Stimulated activated naive CD8-positive, alpha-beta T cell treated with anti-CD3 and anti-CD28 coated beads, Interleukin-15, Interleukin-2, amounts not matched to agents 100 ng/mL and 50 ng/mL, for 24 hours (primary cell): ENCODE results near the gene TBC1D4.
"Not testable (repeated sequence)": the region's sequence is repeated elsewhere in the genome, so short reads cannot be mapped to it uniquely, and the experiment has no call there.

Source experiments
- H3K27ac Mint-ChIP-seq: one replicate; pipeline ENCODE4 v1.8.0; 2021; ENCODE audit warnings: mild to moderate bottlenecking, mixed read lengths
- H3K27me3 Mint-ChIP-seq: one replicate; pipeline ENCODE4 v1.8.0; 2021; ENCODE audit warnings: mixed read lengths
- H3K36me3 Mint-ChIP-seq: one replicate; pipeline ENCODE4 v1.8.0; 2021; ENCODE audit warnings: low read depth, mixed read lengths
- H3K4me1 Mint-ChIP-seq: one replicate; pipeline ENCODE4 v1.8.0; 2021; ENCODE audit warnings: low read depth, mixed read lengths
- H3K4me3 Mint-ChIP-seq: one replicate; pipeline ENCODE4 v1.8.0; 2021; ENCODE audit warnings: mild to moderate bottlenecking, mixed read lengths
- H3K9me3 Mint-ChIP-seq: one replicate; pipeline ENCODE4 v1.8.0; 2021; ENCODE audit warnings: mixed read lengths

TBC1D4 gene

GRCh38 chr13:75312884-75313520 lies 169.0 kb downstream of the TBC1D4 start:
- peak overlapping the region; percentile 93 for H3K27ac Mint-ChIP-seq
- no peaks in the 10 kb centered on the region for H3K27me3 Mint-ChIP-seq
- peaks cover 50% of the 10 kb centered on the region for H3K36me3 Mint-ChIP-seq
- peaks cover 85% of the 10 kb centered on the region for H3K4me1 Mint-ChIP-seq
- peak overlapping the region; percentile 60 for H3K4me3 Mint-ChIP-seq
- H3K9me3 Mint-ChIP-seq: peaks cover 3% of the 10 kb centered on the region

- Mint-ChIP-seq H3K9me3 (peaks cover 4% of the 10 kb centered on the region), H3K4me3 (peak overlapping the region; percentile 81), H3K27me3 (no peaks in the 10 kb centered on the region), H3K36me3 (peaks cover 73% of the 10 kb centered on the region), H3K4me1 (peaks cover 86% of the 10 kb centered on the region), H3K27ac (peak overlapping the region; percentile 86)
Measured at GRCh38 chr13:75309981-75310580, 171.9 kb downstream of the TBC1D4 start.

DNA sequence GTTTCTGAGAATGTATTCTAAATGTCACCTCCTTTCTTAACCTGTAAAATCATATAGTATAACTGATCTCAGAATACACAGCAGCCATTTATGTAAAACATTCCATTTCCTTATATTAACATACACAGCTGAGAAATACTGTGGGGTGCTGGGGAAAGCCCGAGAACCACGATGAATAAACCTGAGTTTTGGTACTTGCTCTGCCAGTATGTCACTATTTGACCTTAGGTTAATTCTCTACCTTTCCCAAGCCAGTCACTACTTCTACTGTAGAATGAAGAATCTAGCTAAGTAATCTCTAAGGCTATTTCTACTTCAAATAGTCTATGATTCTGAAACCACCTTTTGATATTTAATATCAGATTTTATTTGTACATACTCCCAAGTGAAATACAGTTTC lies 173.7 kb downstream of the TBC1D4 start:
- Mint-ChIP-seq H3K9me3 (peaks cover 12% of the 10 kb centered on the region), H3K4me1 (peaks cover 87% of the 10 kb centered on the region), H3K27ac (peak overlapping the region; percentile 64), H3K4me3 (peak overlapping the region; percentile 69), H3K36me3 (peaks cover 84% of the 10 kb centered on the region), H3K27me3 (no peaks in the 10 kb centered on the region)

DNA sequence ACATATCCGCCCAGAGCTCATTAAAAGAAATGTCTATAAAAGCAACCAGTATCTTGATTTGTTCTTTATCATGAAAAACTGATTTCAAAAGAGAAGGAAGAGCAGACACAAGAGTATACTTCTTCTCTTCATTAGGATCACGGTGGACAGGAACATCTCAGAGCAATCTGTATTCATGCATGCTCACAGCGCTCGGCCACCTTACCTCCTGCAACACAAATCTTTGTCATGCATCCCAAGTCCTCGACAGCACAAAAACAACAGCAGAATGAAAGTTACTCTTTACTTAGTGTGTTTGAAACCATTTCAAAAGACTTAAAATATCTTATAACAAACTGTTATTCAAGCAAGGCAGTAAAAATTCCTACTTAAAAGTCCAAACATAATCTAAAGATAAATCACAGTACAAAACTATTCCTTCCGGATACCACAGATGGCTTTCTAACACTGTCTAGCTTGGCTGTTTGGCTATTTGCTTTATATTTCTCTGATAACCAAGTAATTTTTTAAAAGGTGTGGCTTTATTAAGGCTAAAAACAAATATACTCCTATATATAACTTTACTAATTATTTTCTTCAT lies 174.5 kb downstream of the TBC1D4 start:
- peaks cover 84% of the 10 kb centered on the region for H3K36me3 Mint-ChIP-seq
- H3K9me3 Mint-ChIP-seq: peaks cover 12% of the 10 kb centered on the region
- peaks cover 80% of the 10 kb centered on the region for H3K4me1 Mint-ChIP-seq
- H3K4me3 Mint-ChIP-seq: peak overlapping the region; percentile 69
- H3K27me3 Mint-ChIP-seq: no peaks in the 10 kb centered on the region
- H3K27ac Mint-ChIP-seq: peak overlapping the region; percentile 84

DNA sequence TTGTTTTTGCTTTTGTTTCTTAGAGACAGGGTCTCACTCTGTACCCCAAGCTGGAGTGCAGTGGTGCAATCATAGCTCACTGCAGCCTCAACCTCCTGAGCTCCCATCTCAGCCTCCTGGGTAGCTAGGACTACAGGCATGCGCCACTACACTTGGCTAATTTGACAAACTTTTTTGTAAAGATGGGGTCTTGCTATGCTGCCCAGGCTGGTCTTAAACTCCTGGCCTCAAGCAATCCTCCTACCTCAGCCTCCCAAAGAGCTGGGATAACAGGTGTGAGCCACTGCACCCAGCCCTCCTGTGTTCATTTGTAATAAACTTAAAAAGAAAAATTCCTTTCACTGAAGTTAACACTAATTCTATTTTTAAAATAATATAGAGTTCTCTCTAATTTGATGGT lies 175.0 kb downstream of the TBC1D4 start:
- H3K27ac Mint-ChIP-seq: peak overlapping the region; percentile 84
- H3K4me3 Mint-ChIP-seq: peak overlapping the region; percentile 63
- H3K4me1 Mint-ChIP-seq: peaks cover 77% of the 10 kb centered on the region
- peaks cover 12% of the 10 kb centered on the region for H3K9me3 Mint-ChIP-seq
- H3K27me3 Mint-ChIP-seq: not testable (repeated sequence)
- H3K36me3 Mint-ChIP-seq: peaks cover 84% of the 10 kb centered on the region

DNA sequence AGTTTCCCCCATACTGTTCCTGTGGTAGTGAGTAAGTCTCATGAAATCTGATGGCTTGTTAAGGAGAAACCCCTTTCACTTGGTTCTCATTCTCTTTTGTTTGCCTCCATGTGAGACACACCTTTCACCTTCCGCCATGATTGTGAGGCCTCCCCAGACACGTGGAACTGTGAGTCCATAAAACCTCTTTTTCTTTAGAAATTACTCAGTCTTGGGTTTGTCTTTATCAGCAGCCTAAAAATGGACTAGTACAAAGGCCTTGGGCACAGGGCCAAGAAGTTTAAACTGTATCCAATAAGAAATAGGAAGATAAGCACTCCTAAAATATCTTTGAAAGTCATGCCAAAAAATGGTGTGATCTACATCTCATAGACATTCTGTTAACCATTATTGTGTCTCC lies 176.9 kb downstream of the TBC1D4 start:
- H3K9me3 Mint-ChIP-seq: peaks cover 8% of the 10 kb centered on the region
- peaks cover 69% of the 10 kb centered on the region for H3K36me3 Mint-ChIP-seq
- no peak overlapping the region for H3K4me3 Mint-ChIP-seq
- H3K27ac Mint-ChIP-seq: peak overlapping the region; percentile 29
- H3K4me1 Mint-ChIP-seq: peaks cover 76% of the 10 kb centered on the region
- no peaks in the 10 kb centered on the region for H3K27me3 Mint-ChIP-seq

DNA sequence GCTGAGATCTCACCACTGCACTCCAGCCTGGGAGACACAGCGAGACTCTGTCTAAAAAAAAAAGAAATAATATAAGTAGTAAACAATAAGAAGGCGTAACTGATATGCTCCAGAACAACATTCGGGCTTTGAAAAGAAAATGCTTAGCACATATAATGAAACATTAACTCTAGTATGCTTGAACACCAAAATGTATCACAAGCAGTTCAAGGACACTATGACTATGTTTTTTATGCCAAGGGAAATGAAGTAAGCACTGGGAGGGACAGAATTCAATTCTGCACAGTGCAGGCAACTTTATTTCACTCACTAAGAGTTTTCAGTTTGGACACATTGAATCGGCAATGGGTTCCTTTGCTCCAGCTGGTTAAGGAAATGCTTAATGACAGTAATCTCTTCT lies 178.7 kb downstream of the TBC1D4 start:
- Mint-ChIP-seq H3K9me3 (peaks cover 8% of the 10 kb centered on the region), H3K4me3 (no peak overlapping the region), H3K27ac (no peak overlapping the region), H3K27me3 (no peaks in the 10 kb centered on the region), H3K4me1 (peaks cover 78% of the 10 kb centered on the region), H3K36me3 (peaks cover 70% of the 10 kb centered on the region)

- peak overlapping the region; percentile 5 for H3K27ac Mint-ChIP-seq
- H3K36me3 Mint-ChIP-seq: peaks cover 75% of the 10 kb centered on the region
- no peaks in the 10 kb centered on the region for H3K27me3 Mint-ChIP-seq
- no peak overlapping the region for H3K4me3 Mint-ChIP-seq
- peaks cover 8% of the 10 kb centered on the region for H3K9me3 Mint-ChIP-seq
- H3K4me1 Mint-ChIP-seq: peaks cover 74% of the 10 kb centered on the region
Measured at GRCh38 chr13:75302071-75302698, 179.8 kb downstream of the TBC1D4 start.

GRCh38 chr13:75299913-75300862 lies 181.8 kb downstream of the TBC1D4 start:
- H3K4me1 Mint-ChIP-seq: peaks cover 75% of the 10 kb centered on the region
- H3K36me3 Mint-ChIP-seq: peaks cover 73% of the 10 kb centered on the region
- H3K27ac Mint-ChIP-seq: peak overlapping the region; percentile 86
- peaks cover 8% of the 10 kb centered on the region for H3K9me3 Mint-ChIP-seq
- no peaks in the 10 kb centered on the region for H3K27me3 Mint-ChIP-seq
- H3K4me3 Mint-ChIP-seq: peak overlapping the region; percentile 52

- Mint-ChIP-seq H3K4me3 (no peak overlapping the region), H3K9me3 (no peaks in the 10 kb centered on the region), H3K36me3 (peaks cover 70% of the 10 kb centered on the region), H3K27ac (peak overlapping the region; percentile 86), H3K27me3 (no peaks in the 10 kb centered on the region), H3K4me1 (peaks cover 68% of the 10 kb centered on the region)
Measured at GRCh38 chr13:75299246-75299645, 182.7 kb downstream of the TBC1D4 start.

DNA sequence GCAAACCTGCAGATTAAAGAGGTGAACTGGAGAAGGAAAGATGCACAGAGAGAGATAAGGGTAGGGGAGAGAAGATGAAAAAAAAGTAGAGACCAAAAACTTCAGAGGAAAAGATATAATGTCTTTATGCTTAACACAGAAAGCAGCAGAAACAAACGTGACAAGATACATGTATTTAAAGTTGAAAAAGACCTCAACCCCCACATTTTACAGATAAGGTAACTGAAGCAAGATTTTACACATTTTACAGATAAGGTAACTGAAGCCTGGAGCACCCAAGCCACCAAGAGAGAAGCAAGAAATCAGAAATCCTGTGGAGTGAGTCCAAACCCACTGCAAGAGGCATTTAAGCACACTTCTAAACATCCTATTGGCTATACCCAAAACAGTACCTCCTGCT lies 185.3 kb downstream of the TBC1D4 start:
- no peaks in the 10 kb centered on the region for H3K9me3 Mint-ChIP-seq
- H3K4me3 Mint-ChIP-seq: peak overlapping the region; percentile 11
- H3K27ac Mint-ChIP-seq: peak overlapping the region; percentile 73
- H3K4me1 Mint-ChIP-seq: peaks cover 55% of the 10 kb centered on the region
- peaks cover 66% of the 10 kb centered on the region for H3K36me3 Mint-ChIP-seq
- H3K27me3 Mint-ChIP-seq: no peaks in the 10 kb centered on the region

DNA sequence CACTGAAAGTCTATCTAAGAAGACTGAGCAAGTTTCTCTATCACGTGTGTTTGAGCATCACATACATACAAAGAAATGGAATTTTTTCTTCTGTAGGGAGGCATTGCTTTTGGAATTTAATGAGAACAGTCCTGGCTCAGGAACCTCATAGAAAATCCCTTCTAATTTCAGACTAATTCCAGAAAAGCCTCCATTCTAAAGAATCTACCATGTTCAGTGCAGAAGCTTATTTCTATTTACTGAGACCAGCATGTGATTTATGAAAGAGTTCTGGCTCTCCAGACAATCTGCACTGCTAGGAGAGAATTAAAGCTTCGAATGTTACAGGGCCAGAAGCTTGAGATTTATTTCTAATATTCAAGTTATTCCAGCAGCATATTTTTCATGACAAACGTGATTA lies 186.8 kb downstream of the TBC1D4 start:
- H3K27ac Mint-ChIP-seq: no peak overlapping the region
- H3K4me1 Mint-ChIP-seq: peaks cover 44% of the 10 kb centered on the region
- peaks cover 77% of the 10 kb centered on the region for H3K36me3 Mint-ChIP-seq
- H3K9me3 Mint-ChIP-seq: no peaks in the 10 kb centered on the region
- H3K4me3 Mint-ChIP-seq: no peak overlapping the region
- H3K27me3 Mint-ChIP-seq: no peaks in the 10 kb centered on the region

GRCh38 chr13:75294110-75294509 lies 187.9 kb downstream of the TBC1D4 start:
- Mint-ChIP-seq H3K27ac (no peak overlapping the region), H3K4me3 (no peak overlapping the region), H3K36me3 (peaks cover 74% of the 10 kb centered on the region), H3K27me3 (no peaks in the 10 kb centered on the region), H3K4me1 (peaks cover 34% of the 10 kb centered on the region), H3K9me3 (no peaks in the 10 kb centered on the region)

- H3K9me3 Mint-ChIP-seq: peaks cover 6% of the 10 kb centered on the region
- H3K27ac Mint-ChIP-seq: no peak overlapping the region
- peaks cover 66% of the 10 kb centered on the region for H3K36me3 Mint-ChIP-seq
- no peak overlapping the region for H3K4me3 Mint-ChIP-seq
- no peaks in the 10 kb centered on the region for H3K4me1 Mint-ChIP-seq
- H3K27me3 Mint-ChIP-seq: no peaks in the 10 kb centered on the region
Measured at GRCh38 chr13:75285310-75285709, 196.7 kb downstream of the TBC1D4 start.
